ENCODE results near the gene LRP11. TPM values are rescaled to one million over a fixed set of nuclear protein-coding genes. Genes with fewer than 3 reads are reported as not detected.

LRP11 gene
- total and polyA plus RNA-seq, 2 experiments from 2014 or later: 50.3 to 108 TPM

DNA sequence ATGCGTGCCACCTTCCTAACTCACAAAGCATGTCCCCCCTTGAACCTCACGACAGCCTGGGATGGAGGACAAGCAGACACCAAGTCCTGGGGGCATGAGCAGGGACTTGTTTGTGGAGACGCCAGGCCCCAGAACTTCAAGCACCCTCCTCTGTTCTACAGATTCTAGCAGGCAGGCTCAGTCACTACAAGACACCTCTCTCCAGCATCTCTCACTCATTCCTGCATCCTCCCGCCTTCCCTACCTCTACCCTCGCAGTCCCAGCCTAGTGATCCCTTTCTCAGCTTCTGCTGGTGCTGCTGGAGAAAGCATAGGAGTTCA, 3.7 kb downstream of the LRP11 start:
- TF ChIP-seq EZH2phosphoT487 (IDR thresholded peaks at IDR 0.05; ENCODE audit: insufficient read depth, low read depth) (no peak), EZH2 (IDR thresholded peaks at IDR 0.05; ENCODE audit: insufficient read depth, poor library complexity, severe bottlenecking) (no peak)
- peaks cover 69% of the 10 kb centered on the region for H3K79me2 ChIP-seq (ENCODE audit: insufficient read depth)
- 97 to 99% methylated on average over 5 of the region's 5 CpGs for WGBS, 2 experiments (ENCODE audit: low coverage in 1 of 2, low lambda C conversion rate in 2 of 2, missing lambda C conversion rate in 2 of 2)
- H3K9ac ChIP-seq: no peak overlapping the region
- no peaks in the 10 kb centered on the region for H3K9me3 ChIP-seq (ENCODE audit: low read depth)
- H3F3A ChIP-seq (ENCODE audit: insufficient read depth): peaks cover 43% of the 10 kb centered on the region
- in situ Hi-C loops (cut with MboI): no loop called here
- no peak overlapping the region for H3K4me3 ChIP-seq
- no peaks in the 10 kb centered on the region for H4K20me1 ChIP-seq (ENCODE audit: insufficient read depth)
- H3K36me3 ChIP-seq (ENCODE audit: low read depth): no peaks in the 10 kb centered on the region
- H2AFZ ChIP-seq: no peak overlapping the region
- H3K27ac ChIP-seq: no peak overlapping the region
- no peaks in the 10 kb centered on the region for H3K9me2 ChIP-seq (ENCODE audit: insufficient read depth)
- H3K4me2 ChIP-seq (ENCODE audit: unreplicated experiment): no peak overlapping the region
- H3K27me3 ChIP-seq (replicated peaks; ENCODE audit: insufficient read depth): no peaks in the 10 kb centered on the region
- no peak for DNase-seq
- peaks cover 54% of the 10 kb centered on the region for H3K4me1 ChIP-seq (ENCODE audit: insufficient read depth)

DNA sequence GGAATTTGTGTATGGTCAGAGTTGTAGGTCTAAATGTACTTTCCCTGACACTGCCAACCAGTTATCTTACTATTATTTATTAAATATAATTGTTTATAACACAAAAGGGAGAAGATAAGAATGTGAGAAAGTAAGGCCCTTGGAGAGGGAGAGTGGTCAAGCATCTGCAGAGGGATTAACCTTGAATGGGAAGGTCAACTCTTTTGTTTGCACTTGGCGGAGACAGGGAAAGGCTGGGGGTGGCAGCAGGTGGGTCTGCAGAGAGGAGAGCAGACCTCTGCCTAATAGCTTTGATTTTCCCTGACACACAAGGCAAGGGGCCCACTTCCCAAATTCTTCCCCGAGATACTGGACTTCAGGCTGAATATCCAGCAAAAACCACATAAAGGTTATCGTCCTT, 4.2 kb downstream of the LRP11 start:
- H3K4me3 ChIP-seq: no peak overlapping the region
- H3K27ac ChIP-seq: peak overlapping the region; percentile 79
- TF ChIP-seq EZH2phosphoT487 (IDR thresholded peaks at IDR 0.05; ENCODE audit: insufficient read depth, low read depth) (no peak), EZH2 (IDR thresholded peaks at IDR 0.05; ENCODE audit: insufficient read depth, poor library complexity, severe bottlenecking) (no peak)
- H4K20me1 ChIP-seq (ENCODE audit: insufficient read depth): no peaks in the 10 kb centered on the region
- no peaks in the 10 kb centered on the region for H3K36me3 ChIP-seq (ENCODE audit: low read depth)
- peak overlapping the region; percentile 34 for H3K4me2 ChIP-seq (ENCODE audit: unreplicated experiment)
- H3K9me2 ChIP-seq (ENCODE audit: insufficient read depth): no peaks in the 10 kb centered on the region
- H3K79me2 ChIP-seq (ENCODE audit: insufficient read depth): peaks cover 69% of the 10 kb centered on the region
- H2AFZ ChIP-seq: no peak overlapping the region
- peaks cover 59% of the 10 kb centered on the region for H3K4me1 ChIP-seq (ENCODE audit: insufficient read depth)
- H3F3A ChIP-seq (ENCODE audit: insufficient read depth): peaks cover 48% of the 10 kb centered on the region
- in situ Hi-C loops (cut with MboI): no loop called here
- WGBS, 2 experiments (ENCODE audit: low coverage in 1 of 2, low lambda C conversion rate in 2 of 2, missing lambda C conversion rate in 2 of 2): 96 to 100% methylated on average over 3 of the region's 3 CpGs
- H3K27me3 ChIP-seq (replicated peaks; ENCODE audit: insufficient read depth): no peaks in the 10 kb centered on the region
- DNase-seq: no peak
- peak overlapping the region; percentile 47 for H3K9ac ChIP-seq
- no peaks in the 10 kb centered on the region for H3K9me3 ChIP-seq (ENCODE audit: low read depth)

DNA sequence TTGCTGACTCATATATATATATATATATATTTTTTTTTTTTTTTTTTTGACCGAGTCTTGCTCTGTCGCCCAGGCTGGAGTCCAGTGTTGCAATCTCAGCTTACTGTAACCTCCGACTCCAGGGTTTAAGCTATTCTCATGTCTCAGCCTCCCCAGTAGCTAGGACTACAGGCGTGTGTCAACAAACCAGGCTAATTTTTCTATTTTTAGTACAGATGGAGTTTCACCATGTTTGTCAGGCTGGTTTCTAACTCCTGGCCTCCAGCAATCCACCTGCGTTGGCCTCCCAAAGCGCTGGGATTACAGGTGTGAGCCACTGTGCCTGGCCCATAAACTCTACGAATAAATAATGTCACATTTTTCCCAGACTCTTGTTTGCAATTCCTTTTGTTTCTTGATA, 4.8 kb downstream of the LRP11 start:
- H3F3A ChIP-seq (ENCODE audit: insufficient read depth): peaks cover 54% of the 10 kb centered on the region
- H3K4me3 ChIP-seq: no peak overlapping the region
- no peaks in the 10 kb centered on the region for H3K36me3 ChIP-seq (ENCODE audit: low read depth)
- peak overlapping the region; percentile 34 for H3K4me2 ChIP-seq (ENCODE audit: unreplicated experiment)
- H3K9ac ChIP-seq: peak overlapping the region; percentile 47
- no peaks in the 10 kb centered on the region for H3K9me2 ChIP-seq (ENCODE audit: insufficient read depth)
- TF ChIP-seq EZH2phosphoT487 (IDR thresholded peaks at IDR 0.05; ENCODE audit: insufficient read depth, low read depth): no peak
- no peak for TF ChIP-seq EZH2 (IDR thresholded peaks at IDR 0.05; ENCODE audit: insufficient read depth, poor library complexity, severe bottlenecking)
- peak; percentile 90 for DNase-seq
- H2AFZ ChIP-seq: no peak overlapping the region
- WGBS, 2 experiments (ENCODE audit: low coverage in 1 of 2, low lambda C conversion rate in 2 of 2, missing lambda C conversion rate in 2 of 2): 54 to 55% methylated on average over 7 of the region's 7 CpGs
- H3K4me1 ChIP-seq (ENCODE audit: insufficient read depth): peaks cover 65% of the 10 kb centered on the region
- in situ Hi-C loops (cut with MboI): no loop called here
- H3K27ac ChIP-seq: peak overlapping the region; percentile 79
- H3K9me3 ChIP-seq (ENCODE audit: low read depth): no peaks in the 10 kb centered on the region
- H4K20me1 ChIP-seq (ENCODE audit: insufficient read depth): no peaks in the 10 kb centered on the region
- H3K27me3 ChIP-seq (replicated peaks; ENCODE audit: insufficient read depth): no peaks in the 10 kb centered on the region
- peaks cover 69% of the 10 kb centered on the region for H3K79me2 ChIP-seq (ENCODE audit: insufficient read depth)

- WGBS, 2 experiments (ENCODE audit: low coverage in 1 of 2, low lambda C conversion rate in 2 of 2, missing lambda C conversion rate in 2 of 2): 93% methylated on average over 5 of the region's 5 CpGs
- Histone ChIP-seq H3K4me2 (ENCODE audit: unreplicated experiment) (peak overlapping the region; percentile 86), H3K79me2 (ENCODE audit: insufficient read depth) (peaks cover 84% of the 10 kb centered on the region), H3K4me3 (peak overlapping the region; percentile 64; the same call in 1 of the 2 replicates), H3K27ac (peak overlapping the region; percentile 94), H3K9ac (peak overlapping the region; percentile 76), H3K9me3 (ENCODE audit: low read depth) (no peaks in the 10 kb centered on the region), H3K27me3 (replicated peaks; ENCODE audit: insufficient read depth) (no peaks in the 10 kb centered on the region), H2AFZ (no peak overlapping the region), H3K9me2 (ENCODE audit: insufficient read depth) (no peaks in the 10 kb centered on the region), H4K20me1 (ENCODE audit: insufficient read depth) (no peaks in the 10 kb centered on the region), H3K4me1 (ENCODE audit: insufficient read depth) (peaks cover 75% of the 10 kb centered on the region), H3F3A (ENCODE audit: insufficient read depth) (peaks cover 59% of the 10 kb centered on the region), H3K36me3 (ENCODE audit: low read depth) (0 out of 2 replicates have a peak, but pooled peaks cover 2% of the 10 kb centered on the region)
- no peak for TF ChIP-seq EZH2 (IDR thresholded peaks at IDR 0.05; ENCODE audit: insufficient read depth, poor library complexity, severe bottlenecking)
- no peak for TF ChIP-seq EZH2phosphoT487 (IDR thresholded peaks at IDR 0.05; ENCODE audit: insufficient read depth, low read depth)
- in situ Hi-C loops (cut with MboI): no loop called here
- no peak for DNase-seq
Measured at GRCh38 chr6:149857541-149857940, 6.6 kb downstream of the LRP11 start.

All from GM23248 (cell line).